ENCODE data around the gene NUBP2. TPM values are rescaled to one million over a fixed set of nuclear protein-coding genes. Genes with fewer than 3 reads are reported as not detected.

Gene NUBP2
- total and polyA plus RNA-seq, 2 donors (not counting 1 experiment from before 2014, with no cell fraction given), result 13.5 to 43.6 TPM

GRCh38 chr16:1775846-1776671 lies 6.7 kb upstream of the NUBP2 start:
- no peak overlapping the region for H3K27ac ChIP-seq (ENCODE audit: insufficient read depth, low read length)
- no peaks in the 10 kb centered on the region for H3K9me3 ChIP-seq (ENCODE audit: control insufficient read depth, insufficient read depth, low read depth, low read length)
- H4K20me1 ChIP-seq (ENCODE audit: control insufficient read depth, extremely low read depth, insufficient read depth, low read length), result no peaks in the 10 kb centered on the region
- H3K4me1 ChIP-seq (ENCODE audit: control insufficient read depth, extremely low read depth, insufficient read depth, low read length), result peaks cover 13% of the 10 kb centered on the region
- TF ChIP-seq CTCF (conservative IDR thresholded peaks at IDR 0.05 in 1 of 2, IDR thresholded peaks at IDR 0.05 in 1 of 2; ENCODE audit: low read depth in 1 of 2, low read length in 2 of 2) (no peak), EZH2 (IDR thresholded peaks at IDR 0.05; ENCODE audit: low read length, missing control alignments) (no peak)
- H3K79me2 ChIP-seq (ENCODE audit: control insufficient read depth, insufficient read depth, low read length), result peaks cover 31% of the 10 kb centered on the region
- H3K4me3 ChIP-seq (replicated peaks in 1 of 4; ENCODE audit: control extremely low read depth in 1 of 4, insufficient read depth in 1 of 4, low read depth in 3 of 4, low read length in 4 of 4), result no peak overlapping the region
- no peak overlapping the region for H2AFZ ChIP-seq (ENCODE audit: low read length)
- DNase-seq (ENCODE audit: low read depth in 2 of 2), result no peak
- H3K9ac ChIP-seq (ENCODE audit: insufficient read depth, low read length), result no peak overlapping the region
- peaks cover 22% of the 10 kb centered on the region for H3K36me3 ChIP-seq (ENCODE audit: control insufficient read depth, insufficient read depth, low read length)
- H3K27me3 ChIP-seq (ENCODE audit: control insufficient read depth, insufficient read depth, low read length), result no peaks in the 10 kb centered on the region
- no peak overlapping the region for H3K4me2 ChIP-seq (ENCODE audit: extremely low read depth, insufficient read depth, low read length)

DNA sequence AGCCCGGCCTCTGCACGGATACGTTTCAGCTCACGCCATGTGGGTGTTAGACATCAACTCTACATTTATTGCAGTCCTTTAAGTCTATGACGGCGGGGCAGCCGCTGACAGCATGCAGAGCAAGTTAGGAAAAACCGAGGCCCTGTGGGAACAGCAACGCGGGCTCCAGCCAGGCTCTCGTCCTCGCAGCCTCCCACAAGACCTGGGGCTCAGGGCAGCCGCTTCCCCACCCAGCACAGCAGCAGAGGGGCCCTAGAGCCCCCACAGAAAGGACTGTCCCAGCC lies 6.1 kb upstream of the NUBP2 start:
- TF ChIP-seq EZH2 (IDR thresholded peaks at IDR 0.05; ENCODE audit: low read length, missing control alignments), result no peak
- TF ChIP-seq CTCF (conservative IDR thresholded peaks at IDR 0.05 in 1 of 2, IDR thresholded peaks at IDR 0.05 in 1 of 2; ENCODE audit: low read depth in 1 of 2, low read length in 2 of 2), result no peak
- no peak for DNase-seq (ENCODE audit: low read depth in 2 of 2)
- no peaks in the 10 kb centered on the region for H3K9me3 ChIP-seq (ENCODE audit: control insufficient read depth, insufficient read depth, low read depth, low read length)
- H3K4me2 ChIP-seq (ENCODE audit: extremely low read depth, insufficient read depth, low read length), result no peak overlapping the region
- H3K27me3 ChIP-seq (ENCODE audit: control insufficient read depth, insufficient read depth, low read length), result no peaks in the 10 kb centered on the region
- H4K20me1 ChIP-seq (ENCODE audit: control insufficient read depth, extremely low read depth, insufficient read depth, low read length), result no peaks in the 10 kb centered on the region
- peaks cover 22% of the 10 kb centered on the region for H3K36me3 ChIP-seq (ENCODE audit: control insufficient read depth, insufficient read depth, low read length)
- H3K9ac ChIP-seq (ENCODE audit: insufficient read depth, low read length), result no peak overlapping the region
- H3K27ac ChIP-seq (ENCODE audit: insufficient read depth, low read length), result no peak overlapping the region
- no peak overlapping the region for H3K4me3 ChIP-seq (replicated peaks in 1 of 4; ENCODE audit: control extremely low read depth in 1 of 4, insufficient read depth in 1 of 4, low read depth in 3 of 4, low read length in 4 of 4)
- H2AFZ ChIP-seq (ENCODE audit: low read length), result no peak overlapping the region
- peaks cover 32% of the 10 kb centered on the region for H3K79me2 ChIP-seq (ENCODE audit: control insufficient read depth, insufficient read depth, low read length)
- H3K4me1 ChIP-seq (ENCODE audit: control insufficient read depth, extremely low read depth, insufficient read depth, low read length), result peaks cover 13% of the 10 kb centered on the region

GRCh38 chr16:1776991-1777374 lies 5.8 kb upstream of the NUBP2 start:
- no peaks in the 10 kb centered on the region for H3K27me3 ChIP-seq (ENCODE audit: control insufficient read depth, insufficient read depth, low read length)
- H4K20me1 ChIP-seq (ENCODE audit: control insufficient read depth, extremely low read depth, insufficient read depth, low read length), result no peaks in the 10 kb centered on the region
- peaks cover 30% of the 10 kb centered on the region for H3K79me2 ChIP-seq (ENCODE audit: control insufficient read depth, insufficient read depth, low read length)
- H3K27ac ChIP-seq (ENCODE audit: insufficient read depth, low read length), result no peak overlapping the region
- TF ChIP-seq CTCF (conservative IDR thresholded peaks at IDR 0.05 in 1 of 2, IDR thresholded peaks at IDR 0.05 in 1 of 2; ENCODE audit: low read depth in 1 of 2, low read length in 2 of 2), result no peak
- TF ChIP-seq EZH2 (IDR thresholded peaks at IDR 0.05; ENCODE audit: low read length, missing control alignments), result no peak
- peaks cover 10% of the 10 kb centered on the region for H3K4me1 ChIP-seq (ENCODE audit: control insufficient read depth, extremely low read depth, insufficient read depth, low read length)
- DNase-seq (ENCODE audit: low read depth in 2 of 2), result no peak
- no peak overlapping the region for H3K9ac ChIP-seq (ENCODE audit: insufficient read depth, low read length)
- H3K4me2 ChIP-seq (ENCODE audit: extremely low read depth, insufficient read depth, low read length), result no peak overlapping the region
- H2AFZ ChIP-seq (ENCODE audit: low read length), result no peak overlapping the region
- H3K4me3 ChIP-seq (replicated peaks in 1 of 4; ENCODE audit: control extremely low read depth in 1 of 4, insufficient read depth in 1 of 4, low read depth in 3 of 4, low read length in 4 of 4), result no peak overlapping the region
- no peaks in the 10 kb centered on the region for H3K9me3 ChIP-seq (ENCODE audit: control insufficient read depth, insufficient read depth, low read depth, low read length)
- H3K36me3 ChIP-seq (ENCODE audit: control insufficient read depth, insufficient read depth, low read length), result peaks cover 22% of the 10 kb centered on the region

Measured in fibroblast of lung (primary cell).